Esophagus muscularis mucosa (tissue), 4 donors: ENCODE measurements around the gene NKAIN2. TPM values are rescaled to one million over a fixed set of nuclear protein-coding genes. Genes with fewer than 3 reads are reported as not detected.

Source experiments
- DNase-seq: peaks from one replicate; pipeline ENCODE4 v3.0.0-alpha.2; 2017; ENCODE audit errors: extremely low spot score
- H3K27ac ChIP-seq, 4 donors: fragments of 200-600 bp; sonication (generic); replicated peaks in 1 of 4; 1 replicate in 3 of 4; 2 replicates in 1 of 4; pipeline ENCODE4 v1.5.1; 2016 to 2019; ENCODE audit warnings: mild to moderate bottlenecking in 1 of 4
- H3K27me3 ChIP-seq, 4 donors: fragments of 200-600 bp; sonication (generic); one replicate each; pipeline versions ENCODE4 v1.5.1 to v1.6.0; 2016 to 2019
- H3K36me3 ChIP-seq, 4 donors: fragments of 200-600 bp; sonication (generic); one replicate each; pipeline ENCODE4 v1.5.1; 2016 to 2019
- H3K4me1 ChIP-seq, 4 donors: fragments of 200-600 bp; sonication (generic); one replicate each; pipeline ENCODE4 v1.5.1; 2016 to 2019
- H3K4me3 ChIP-seq, 4 donors: fragments of 200-600 bp; sonication (generic); 1 replicate in 2 of 4; 2 replicates in 2 of 4; pipeline ENCODE4 v1.5.1; 2016 to 2019; ENCODE audit warnings: mild to moderate bottlenecking in 4 of 4, moderate library complexity in 1 of 4
- H3K9me3 ChIP-seq, 4 donors: fragments of 200-600 bp; sonication (generic); 1 replicate in 3 of 4; 2 replicates in 1 of 4; pipeline ENCODE4 v1.5.1; 2016 to 2019
- CTCF ChIP-seq, 3 experiments: fragments of 200-600 bp in 2 of 3; fragments of 450-650 bp in 1 of 3; sonication (generic) in 2 of 3; IDR thresholded peaks; one replicate each; pipeline ENCODE4 v1.5.1; 2017 to 2019; ENCODE audit warnings: antibody characterized with exemption in 3 of 3, mild to moderate bottlenecking in 2 of 3, moderate library complexity in 1 of 3
- EP300 ChIP-seq: sonication (generic); formaldehyde crosslinking; IDR thresholded peaks from one replicate; pipeline ENCODE4 v1.6.1; 2017; ENCODE audit warnings: antibody characterized with exemption
- POLR2A ChIP-seq: fragments of 450-650 bp; IDR thresholded peaks from one replicate; pipeline ENCODE4 v1.6.1; 2017; ENCODE audit warnings: antibody characterized with exemption, moderate library complexity, mild to moderate bottlenecking, low read depth
- POLR2AphosphoS5 ChIP-seq, 2 donors: sonication (generic); formaldehyde crosslinking; IDR thresholded peaks; one replicate each; pipeline ENCODE4 v1.6.1; 2017; ENCODE audit warnings: antibody characterized with exemption in 2 of 2
- WGBS: methylation state at CpG from one replicate; pipeline ENCODE4 v1.1.5; 2018; 5-methylcytosine and 5-hydroxymethylcytosine counted together
- intact Hi-C: fragments of 100-400 bp; cut with DNase I; formaldehyde crosslinking; loops from one replicate; pipeline ENCODE4 v1.15.1; 2023
- total RNA-seq, 4 donors: library from RNA; depleted of rRNA; stranded (reverse); fragments of >200 nt; gene quantifications; one replicate each; pipeline versions ENCODE4 v1.1.0 to v1.2.1, GENCODE V29; 2016

Gene NKAIN2
- total RNA-seq, 4 donors from 2014 or later: 0.11 to 0.66 (median 0.13) TPM; not detected in 1

- H3K27me3 ChIP-seq: no peaks in the 10 kb centered on the region
- TF ChIP-seq POLR2A (no peak), EP300 (no peak), POLR2AphosphoS5 (IDR thresholded peaks at IDR 0.05) (no peak), CTCF (IDR thresholded peaks at IDR 0.05) (no peak)
- no peaks in the 10 kb centered on the region for H3K9me3 ChIP-seq
- no peak overlapping the region for H3K4me3 ChIP-seq
- no peaks in the 10 kb centered on the region for H3K4me1 ChIP-seq
- no peaks in the 10 kb centered on the region for H3K36me3 ChIP-seq
- intact Hi-C loops: no loop called here
- H3K27ac ChIP-seq: no peak overlapping the region
- DNase-seq: no peak
Observed at GRCh38 chr6:124066269-124066668, 262.6 kb downstream of the NKAIN2 start.

- 49% methylated on average over 6 of the region's 6 CpGs for WGBS
- no peak for TF ChIP-seq POLR2A
- intact Hi-C loops: no loop called here
- Histone ChIP-seq H3K4me3 (no peak overlapping the region), H3K36me3 (no peaks in the 10 kb centered on the region), H3K27me3 (no peaks in the 10 kb centered on the region), H3K4me1 (no peaks in the 10 kb centered on the region), H3K27ac (no peak overlapping the region), H3K9me3 (no peaks in the 10 kb centered on the region)
- no peak for DNase-seq
Observed at GRCh38 chr6:124066946-124067552, 263.4 kb downstream of the NKAIN2 start.

GRCh38 chr6:124069230-124069950 lies 265.7 kb downstream of the NKAIN2 start:
- H3K9me3 ChIP-seq: no peaks in the 10 kb centered on the region
- DNase-seq: no peak
- H3K4me1 ChIP-seq: no peaks in the 10 kb centered on the region
- no peaks in the 10 kb centered on the region for H3K36me3 ChIP-seq
- H3K27ac ChIP-seq: no peak overlapping the region
- no peaks in the 10 kb centered on the region for H3K27me3 ChIP-seq
- 77% methylated on average over 5 of the region's 5 CpGs for WGBS
- H3K4me3 ChIP-seq: no peak overlapping the region
- intact Hi-C loops: no loop called here
- TF ChIP-seq EP300: no peak
- no peak for TF ChIP-seq CTCF (IDR thresholded peaks at IDR 0.05)
- no peak for TF ChIP-seq POLR2AphosphoS5 (IDR thresholded peaks at IDR 0.05)
- no peak for TF ChIP-seq POLR2A

- no peak for DNase-seq
- Histone ChIP-seq H3K36me3 (no peaks in the 10 kb centered on the region), H3K9me3 (no peaks in the 10 kb centered on the region), H3K4me1 (no peaks in the 10 kb centered on the region), H3K4me3 (no peak overlapping the region), H3K27me3 (no peaks in the 10 kb centered on the region), H3K27ac (no peak overlapping the region)
- WGBS: 39% methylated on average over 6 of the region's 6 CpGs
- intact Hi-C loops: no loop called here
- TF ChIP-seq EP300 (no peak), CTCF (IDR thresholded peaks at IDR 0.05) (no peak), POLR2AphosphoS5 (IDR thresholded peaks at IDR 0.05) (no peak), POLR2A (no peak)
Observed at GRCh38 chr6:124073021-124073420, 269.4 kb downstream of the NKAIN2 start.

- H3K4me1 ChIP-seq: no peaks in the 10 kb centered on the region
- no peaks in the 10 kb centered on the region for H3K9me3 ChIP-seq
- DNase-seq: no peak
- no peaks in the 10 kb centered on the region for H3K27me3 ChIP-seq
- no peaks in the 10 kb centered on the region for H3K36me3 ChIP-seq
- TF ChIP-seq EP300 (no peak), POLR2AphosphoS5 (IDR thresholded peaks at IDR 0.05) (no peak)
- H3K27ac ChIP-seq: no peak overlapping the region
- H3K4me3 ChIP-seq: no peak overlapping the region
- WGBS: 89% methylated on average over 6 of the region's 6 CpGs
- intact Hi-C loops: no loop called here
Observed at GRCh38 chr6:124073820-124074587, 270.3 kb downstream of the NKAIN2 start.
